Parathyroid adenoma (tissue), 2 donors: ENCODE measurements around the gene HSDL1.

Experiments
- H2AFZ ChIP-seq: fragments of 300-600 bp; sonication (generic); one replicate; pipeline ENCODE4 v1.7.0; 2017; ENCODE audit warnings: antibody characterized with exemption, mild to moderate bottlenecking
- H3K27ac ChIP-seq: fragments of 300-600 bp; sonication (generic); one replicate; pipeline ENCODE4 v1.7.0; 2017
- H3K27me3 ChIP-seq: fragments of 300-600 bp; sonication (generic); one replicate; pipeline ENCODE4 v1.7.0; 2017; ENCODE audit warnings: low read length; ENCODE audit not compliant: control insufficient read depth, insufficient read depth
- H3K36me3 ChIP-seq: fragments of 300-600 bp; sonication (generic); one replicate; pipeline ENCODE4 v1.7.0; 2017; ENCODE audit warnings: low read length; ENCODE audit not compliant: control insufficient read depth, insufficient read depth
- H3K4me1 ChIP-seq: fragments of 300-600 bp; sonication (generic); one replicate; pipeline ENCODE4 v1.7.0; 2017; ENCODE audit warnings: control low read depth
- H3K4me2 ChIP-seq: fragments of 300-600 bp; sonication (generic); one replicate; pipeline ENCODE4 v1.7.0; 2017; ENCODE audit warnings: low read length
- H3K4me3 ChIP-seq: fragments of 300-600 bp; sonication (generic); one replicate; pipeline ENCODE4 v1.7.0; 2017; ENCODE audit warnings: low read depth, low read length
- H3K79me2 ChIP-seq: fragments of 300-600 bp; sonication (generic); one replicate; pipeline ENCODE4 v1.7.0; 2017; ENCODE audit warnings: control low read depth
- H3K9ac ChIP-seq: fragments of 300-600 bp; sonication (generic); one replicate; pipeline ENCODE4 v1.7.0; 2017; ENCODE audit warnings: mild to moderate bottlenecking
- H3K9me3 ChIP-seq: fragments of 300-600 bp; sonication (generic); one replicate; pipeline ENCODE4 v1.7.0; 2017; ENCODE audit warnings: low read length; ENCODE audit not compliant: control insufficient read depth
- CTCF ChIP-seq: fragments of 300-600 bp; sonication (generic); IDR thresholded peaks from one replicate; pipeline ENCODE4 v1.7.0; 2017; ENCODE audit warnings: antibody characterized with exemption, mild to moderate bottlenecking
- donor health status: primary hyperparathyroidism.

HSDL1 gene

GRCh38 chr16:84082110-84082509, 62.9 kb downstream of the HSDL1 start:
- H3K79me2 ChIP-seq: peaks cover 28% of the 10 kb centered on the region
- H3K4me3 ChIP-seq: no peak overlapping the region
- no peak overlapping the region for H2AFZ ChIP-seq
- H3K9ac ChIP-seq: no peak overlapping the region
- no peaks in the 10 kb centered on the region for H3K27me3 ChIP-seq
- H3K4me2 ChIP-seq: no peak overlapping the region
- no peak for TF ChIP-seq CTCF
- H3K36me3 ChIP-seq: no peaks in the 10 kb centered on the region
- no peak overlapping the region for H3K27ac ChIP-seq
- no peaks in the 10 kb centered on the region for H3K9me3 ChIP-seq
- no peaks in the 10 kb centered on the region for H3K4me1 ChIP-seq

GRCh38 chr16:84081446-84081989, 63.5 kb downstream of the HSDL1 start:
- peaks cover 30% of the 10 kb centered on the region for H3K79me2 ChIP-seq
- H3K4me3 ChIP-seq: no peak overlapping the region
- no peaks in the 10 kb centered on the region for H3K27me3 ChIP-seq
- H3K27ac ChIP-seq: no peak overlapping the region
- H3K36me3 ChIP-seq: no peaks in the 10 kb centered on the region
- no peak overlapping the region for H2AFZ ChIP-seq
- H3K4me2 ChIP-seq: no peak overlapping the region
- TF ChIP-seq CTCF: no peak
- no peaks in the 10 kb centered on the region for H3K9me3 ChIP-seq
- H3K4me1 ChIP-seq: no peaks in the 10 kb centered on the region
- no peak overlapping the region for H3K9ac ChIP-seq

GRCh38 chr16:84080813-84081212, 64.2 kb downstream of the HSDL1 start:
- H3K79me2 ChIP-seq: peaks cover 30% of the 10 kb centered on the region
- H3K27ac ChIP-seq: no peak overlapping the region
- no peak overlapping the region for H3K4me3 ChIP-seq
- no peaks in the 10 kb centered on the region for H3K36me3 ChIP-seq
- no peaks in the 10 kb centered on the region for H3K9me3 ChIP-seq
- no peak overlapping the region for H2AFZ ChIP-seq
- no peaks in the 10 kb centered on the region for H3K4me1 ChIP-seq
- no peak overlapping the region for H3K4me2 ChIP-seq
- no peak overlapping the region for H3K9ac ChIP-seq
- H3K27me3 ChIP-seq: no peaks in the 10 kb centered on the region
- TF ChIP-seq CTCF: no peak

- Histone ChIP-seq H3K4me1 (no peaks in the 10 kb centered on the region), H3K9me3 (no peaks in the 10 kb centered on the region), H3K9ac (no peak overlapping the region), H3K27me3 (no peaks in the 10 kb centered on the region), H3K36me3 (no peaks in the 10 kb centered on the region), H3K4me2 (no peak overlapping the region), H3K4me3 (no peak overlapping the region), H3K79me2 (peaks cover 31% of the 10 kb centered on the region), H3K27ac (no peak overlapping the region), H2AFZ (no peak overlapping the region)
- no peak for TF ChIP-seq CTCF
Measured at GRCh38 chr16:84080378-84080777, 64.6 kb downstream of the HSDL1 start.

- no peaks in the 10 kb centered on the region for H3K27me3 ChIP-seq
- H3K4me3 ChIP-seq: no peak overlapping the region
- H3K9me3 ChIP-seq: no peaks in the 10 kb centered on the region
- no peak for TF ChIP-seq CTCF
- no peaks in the 10 kb centered on the region for H3K36me3 ChIP-seq
- no peak overlapping the region for H3K9ac ChIP-seq
- no peak overlapping the region for H3K4me2 ChIP-seq
- no peak overlapping the region for H3K27ac ChIP-seq
- H3K4me1 ChIP-seq: no peaks in the 10 kb centered on the region
- no peak overlapping the region for H2AFZ ChIP-seq
- peaks cover 29% of the 10 kb centered on the region for H3K79me2 ChIP-seq
Measured at GRCh38 chr16:84079664-84080063, 65.3 kb downstream of the HSDL1 start.
